ENCODE data around the gene CROCC2. TPM values are rescaled to one million over a fixed set of nuclear protein-coding genes. Genes with fewer than 3 reads are reported as not detected.

CROCC2 gene
- total and polyA plus RNA-seq, 2 of the 13 experiments (the other 11 are each of a cell fraction or from before 2014, with no cell fraction given), result not detected

DNA sequence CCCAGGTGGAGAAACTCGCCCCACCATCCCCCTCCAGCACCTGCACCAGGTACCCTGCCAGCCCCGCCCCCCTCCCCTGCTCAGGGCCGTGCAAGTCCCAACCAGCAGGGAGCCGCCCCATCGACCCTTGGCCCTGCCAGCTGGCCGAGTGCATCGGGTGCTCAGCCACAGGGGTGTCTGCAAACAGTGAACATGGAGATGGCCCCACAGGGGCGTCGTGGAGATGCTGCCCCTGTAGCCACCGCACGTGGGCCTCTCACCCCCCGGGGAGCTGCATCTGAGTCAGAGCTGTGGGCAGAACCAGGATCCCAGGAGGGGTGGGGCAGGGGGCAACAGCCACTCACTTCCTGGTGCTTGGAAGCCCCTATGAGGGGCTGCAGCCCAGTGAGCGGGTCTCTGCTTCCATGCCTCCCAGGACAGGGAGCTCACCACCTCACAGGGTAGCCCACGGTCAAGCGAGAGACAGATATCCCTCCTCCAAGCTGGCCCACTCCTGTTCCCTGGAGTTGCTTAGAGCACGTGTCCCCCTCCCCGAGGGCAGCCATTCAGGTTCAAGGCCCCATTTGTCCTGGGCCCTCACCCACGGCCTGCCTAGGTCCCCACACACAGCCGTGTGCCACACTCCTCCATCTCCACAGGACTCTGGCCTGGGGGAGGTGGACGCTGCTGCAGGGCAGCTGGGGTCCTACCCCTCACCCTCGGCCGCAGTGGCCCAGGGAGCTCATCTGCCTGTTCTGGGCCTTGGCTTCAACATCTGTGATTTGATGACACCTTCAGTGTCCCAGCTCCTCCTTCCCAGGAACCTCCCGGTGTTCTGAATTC, 9.1 kb upstream of the CROCC2 start (continued):
- no peak for TF ChIP-seq ZNF263 (CRISPR knock-in tag; IDR thresholded peaks at IDR 0.05)
- TF ChIP-seq, protein P1, sequence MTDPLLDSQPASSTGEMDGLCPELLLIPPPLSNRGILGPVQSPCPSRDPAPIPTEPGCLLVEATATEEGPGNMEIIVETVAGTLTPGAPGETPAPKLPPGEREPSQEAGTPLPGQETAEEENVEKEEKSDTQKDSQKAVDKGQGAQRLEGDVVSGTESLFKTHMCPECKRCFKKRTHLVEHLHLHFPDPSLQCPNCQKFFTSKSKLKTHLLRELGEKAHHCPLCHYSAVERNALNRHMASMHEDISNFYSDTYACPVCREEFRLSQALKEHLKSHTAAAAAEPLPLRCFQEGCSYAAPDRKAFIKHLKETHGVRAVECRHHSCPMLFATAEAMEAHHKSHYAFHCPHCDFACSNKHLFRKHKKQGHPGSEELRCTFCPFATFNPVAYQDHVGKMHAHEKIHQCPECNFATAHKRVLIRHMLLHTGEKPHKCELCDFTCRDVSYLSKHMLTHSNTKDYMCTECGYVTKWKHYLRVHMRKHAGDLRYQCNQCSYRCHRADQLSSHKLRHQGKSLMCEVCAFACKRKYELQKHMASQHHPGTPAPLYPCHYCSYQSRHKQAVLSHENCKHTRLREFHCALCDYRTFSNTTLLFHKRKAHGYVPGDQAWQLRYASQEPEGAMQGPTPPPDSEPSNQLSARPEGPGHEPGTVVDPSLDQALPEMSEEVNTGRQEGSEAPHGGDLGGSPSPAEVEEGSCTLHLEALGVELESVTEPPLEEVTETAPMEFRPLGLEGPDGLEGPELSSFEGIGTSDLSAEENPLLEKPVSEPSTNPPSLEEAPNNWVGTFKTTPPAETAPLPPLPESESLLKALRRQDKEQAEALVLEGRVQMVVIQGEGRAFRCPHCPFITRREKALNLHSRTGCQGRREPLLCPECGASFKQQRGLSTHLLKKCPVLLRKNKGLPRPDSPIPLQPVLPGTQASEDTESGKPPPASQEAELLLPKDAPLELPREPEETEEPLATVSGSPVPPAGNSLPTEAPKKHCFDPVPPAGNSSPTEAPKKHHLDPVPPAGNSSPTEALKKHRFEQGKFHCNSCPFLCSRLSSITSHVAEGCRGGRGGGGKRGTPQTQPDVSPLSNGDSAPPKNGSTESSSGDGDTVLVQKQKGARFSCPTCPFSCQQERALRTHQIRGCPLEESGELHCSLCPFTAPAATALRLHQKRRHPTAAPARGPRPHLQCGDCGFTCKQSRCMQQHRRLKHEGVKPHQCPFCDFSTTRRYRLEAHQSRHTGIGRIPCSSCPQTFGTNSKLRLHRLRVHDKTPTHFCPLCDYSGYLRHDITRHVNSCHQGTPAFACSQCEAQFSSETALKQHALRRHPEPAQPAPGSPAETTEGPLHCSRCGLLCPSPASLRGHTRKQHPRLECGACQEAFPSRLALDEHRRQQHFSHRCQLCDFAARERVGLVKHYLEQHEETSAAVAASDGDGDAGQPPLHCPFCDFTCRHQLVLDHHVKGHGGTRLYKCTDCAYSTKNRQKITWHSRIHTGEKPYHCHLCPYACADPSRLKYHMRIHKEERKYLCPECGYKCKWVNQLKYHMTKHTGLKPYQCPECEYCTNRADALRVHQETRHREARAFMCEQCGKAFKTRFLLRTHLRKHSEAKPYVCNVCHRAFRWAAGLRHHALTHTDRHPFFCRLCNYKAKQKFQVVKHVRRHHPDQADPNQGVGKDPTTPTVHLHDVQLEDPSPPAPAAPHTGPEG (CRISPR knock-in tag; IDR thresholded peaks at IDR 0.05), result no peak
- TF ChIP-seq FOXP1 (IDR thresholded peaks at IDR 0.05), result no peak
- TF ChIP-seq FOXP1 (CRISPR knock-in tag; IDR thresholded peaks at IDR 0.05), result no peak
- TF ChIP-seq MAZ (IDR thresholded peaks at IDR 0.05; ENCODE audit: borderline replicate concordance, low read depth, low read length), result no peak
- TF ChIP-seq MAZ (CRISPR knock-in tag; IDR thresholded peaks at IDR 0.05; ENCODE audit: low read depth), result no peak
- no peak for TF ChIP-seq ZBTB21 (CRISPR knock-in tag; IDR thresholded peaks at IDR 0.05)
- TF ChIP-seq ZNF678 (CRISPR knock-in tag; IDR thresholded peaks at IDR 0.05), result peak; percentile 59; the same call in 1 of the 2 replicates
- no peak for TF ChIP-seq SMARCC2 (IDR thresholded peaks at IDR 0.05)
- TF ChIP-seq SRF (IDR thresholded peaks at IDR 0.05; ENCODE audit: low read depth, low read length), result no peak
- TF ChIP-seq ZNF670 (CRISPR knock-in tag; IDR thresholded peaks at IDR 0.05; ENCODE audit: borderline replicate concordance), result no peak
- no peak for TF ChIP-seq SMAD1 (CRISPR knock-in tag; IDR thresholded peaks at IDR 0.05; ENCODE audit: borderline replicate concordance, low read depth)
- TF ChIP-seq NCOA1 (CRISPR knock-in tag; IDR thresholded peaks at IDR 0.05), result peak; percentile 66; the same call in 1 of the 2 replicates
- TF ChIP-seq, protein P2, sequence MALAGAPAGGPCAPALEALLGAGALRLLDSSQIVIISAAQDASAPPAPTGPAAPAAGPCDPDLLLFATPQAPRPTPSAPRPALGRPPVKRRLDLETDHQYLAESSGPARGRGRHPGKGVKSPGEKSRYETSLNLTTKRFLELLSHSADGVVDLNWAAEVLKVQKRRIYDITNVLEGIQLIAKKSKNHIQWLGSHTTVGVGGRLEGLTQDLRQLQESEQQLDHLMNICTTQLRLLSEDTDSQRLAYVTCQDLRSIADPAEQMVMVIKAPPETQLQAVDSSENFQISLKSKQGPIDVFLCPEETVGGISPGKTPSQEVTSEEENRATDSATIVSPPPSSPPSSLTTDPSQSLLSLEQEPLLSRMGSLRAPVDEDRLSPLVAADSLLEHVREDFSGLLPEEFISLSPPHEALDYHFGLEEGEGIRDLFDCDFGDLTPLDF (CRISPR knock-in tag; IDR thresholded peaks at IDR 0.05), result no peak
- TF ChIP-seq ZNF557 (CRISPR knock-in tag; IDR thresholded peaks at IDR 0.05), result no peak
- TF ChIP-seq, protein P3, sequence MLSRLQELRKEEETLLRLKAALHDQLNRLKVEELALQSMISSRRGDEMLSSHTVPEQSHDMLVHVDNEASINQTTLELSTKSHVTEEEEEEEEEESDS (CRISPR knock-in tag; IDR thresholded peaks at IDR 0.05; ENCODE audit: borderline replicate concordance), result no peak
- TF ChIP-seq RAD51 (IDR thresholded peaks at IDR 0.05; ENCODE audit: borderline replicate concordance), result no peak
- TF ChIP-seq, protein P4, sequence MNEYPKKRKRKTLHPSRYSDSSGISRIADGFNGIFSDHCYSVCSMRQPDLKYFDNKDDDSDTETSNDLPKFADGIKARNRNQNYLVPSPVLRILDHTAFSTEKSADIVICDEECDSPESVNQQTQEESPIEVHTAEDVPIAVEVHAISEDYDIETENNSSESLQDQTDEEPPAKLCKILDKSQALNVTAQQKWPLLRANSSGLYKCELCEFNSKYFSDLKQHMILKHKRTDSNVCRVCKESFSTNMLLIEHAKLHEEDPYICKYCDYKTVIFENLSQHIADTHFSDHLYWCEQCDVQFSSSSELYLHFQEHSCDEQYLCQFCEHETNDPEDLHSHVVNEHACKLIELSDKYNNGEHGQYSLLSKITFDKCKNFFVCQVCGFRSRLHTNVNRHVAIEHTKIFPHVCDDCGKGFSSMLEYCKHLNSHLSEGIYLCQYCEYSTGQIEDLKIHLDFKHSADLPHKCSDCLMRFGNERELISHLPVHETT (CRISPR knock-in tag; conservative IDR thresholded peaks at IDR 0.05), result no peak
- TF ChIP-seq SNAPC2 (CRISPR knock-in tag; IDR thresholded peaks at IDR 0.05), result peak; percentile 69; the same call in 1 of the 2 replicates
- TF ChIP-seq GFI1 (CRISPR knock-in tag; IDR thresholded peaks at IDR 0.05; ENCODE audit: borderline replicate concordance), result no peak
- no peak for TF ChIP-seq KDM6A (CRISPR knock-in tag; IDR thresholded peaks at IDR 0.05; ENCODE audit: low read depth)
- peak; percentile 79 for TF ChIP-seq IKZF4 (CRISPR knock-in tag; IDR thresholded peaks at IDR 0.05; ENCODE audit: borderline replicate concordance, low read depth, not compliant biosample characterization)

Data from HepG2 (cell line).